NCI-H345 treated with DMSO at 0.1 percent for 48 hours (cell line): Measurements from ENCODE around the gene POLA1.

Experiments
- DNase-seq: peaks from one replicate; lab custom pipeline; 2025; ENCODE audit not compliant: unreplicated experiment; lab: John Stamatoyannopoulos, UW

Gene POLA1

DNA sequence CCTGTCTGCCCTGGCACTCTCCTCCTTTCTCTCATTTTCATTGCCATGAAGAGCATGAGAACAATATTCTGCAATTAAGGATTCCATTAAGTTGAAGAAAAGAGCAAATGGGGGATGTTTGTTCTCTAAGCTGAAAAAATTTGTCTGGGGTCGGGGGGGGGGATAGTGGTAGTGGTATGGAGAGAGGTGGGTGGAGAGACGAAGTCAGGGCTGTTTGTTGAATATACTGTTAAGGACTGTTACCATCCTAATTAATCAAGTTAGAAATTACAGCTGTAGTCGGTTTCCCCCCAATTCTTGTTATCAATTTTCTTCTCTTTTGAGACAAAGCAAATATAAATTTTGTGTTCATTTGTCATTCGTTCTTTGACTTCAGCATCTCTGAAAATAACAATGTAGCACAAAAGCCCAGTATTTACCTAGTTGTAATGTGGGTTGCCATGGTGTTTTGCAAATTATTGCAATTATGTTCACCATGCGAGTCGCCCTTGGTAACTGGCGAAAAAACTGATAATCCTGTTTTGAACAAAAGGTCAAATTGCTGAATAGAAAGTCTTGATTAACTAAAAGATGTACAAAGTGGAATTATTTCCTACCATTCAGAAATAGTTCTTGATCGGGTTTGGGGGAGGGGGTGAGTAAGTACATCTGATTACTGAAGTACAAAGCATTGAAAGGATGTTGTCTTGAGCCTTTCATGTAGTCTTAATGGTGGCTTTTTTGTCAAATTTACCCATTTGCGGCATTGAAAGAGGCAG is 183.0 kb downstream of the POLA1 start:
- no peak for DNase-seq

DNA sequence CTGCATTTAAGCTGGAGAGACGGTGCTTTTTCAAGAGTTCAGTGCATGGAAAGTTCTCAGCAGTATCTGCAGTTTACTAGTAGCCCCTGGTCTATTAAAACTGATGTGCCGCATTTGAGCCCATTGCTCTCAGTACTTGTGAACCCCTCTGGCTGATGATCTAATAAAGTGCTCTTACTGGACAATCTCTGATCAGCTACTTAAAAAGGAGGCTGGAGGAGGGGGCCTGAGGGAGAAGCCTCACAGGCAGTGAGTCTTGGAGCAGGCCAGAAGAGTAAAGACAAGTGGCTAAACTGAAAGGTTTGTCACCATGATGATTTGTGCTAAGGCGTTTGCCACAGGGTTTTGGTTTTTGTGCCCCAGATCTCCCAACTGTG is 183.6 kb downstream of the POLA1 start:
- DNase-seq, result no peak

DNA sequence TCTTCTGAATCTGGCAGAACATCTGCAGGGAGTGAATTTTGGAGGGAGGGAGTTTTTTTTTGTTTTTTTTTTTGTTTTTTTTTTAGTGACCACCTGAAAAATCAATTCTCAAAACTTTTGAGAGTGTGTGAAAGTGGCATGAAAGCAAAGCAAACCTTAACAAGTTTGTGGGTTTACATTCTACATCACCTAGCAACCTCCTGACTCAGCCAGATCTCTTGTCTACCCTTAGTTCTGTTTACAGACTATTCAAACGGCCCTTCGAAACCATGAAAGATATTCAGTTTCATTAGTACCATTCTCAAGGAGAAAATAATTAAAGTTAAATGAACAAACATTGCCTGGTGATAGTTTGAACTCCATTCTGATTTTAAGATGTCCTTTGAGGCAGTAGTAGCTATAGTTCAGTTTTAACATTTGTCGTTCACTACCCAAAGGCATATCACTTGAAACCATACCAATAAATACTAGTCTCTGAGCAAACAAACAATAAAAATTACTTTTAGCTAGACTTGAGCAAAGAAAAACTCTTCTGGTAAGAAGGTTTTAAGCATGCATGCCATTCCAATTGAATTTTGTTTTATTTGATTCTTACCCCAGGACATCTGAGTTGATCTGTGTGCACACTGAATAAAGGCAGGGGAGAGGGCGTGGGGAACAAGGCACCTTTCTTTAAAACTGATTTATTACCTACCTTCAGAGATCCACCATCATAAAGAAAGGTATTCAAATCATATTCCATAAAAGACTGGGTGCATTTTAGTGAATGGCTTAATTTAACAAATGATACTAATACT is 184.3 kb downstream of the POLA1 start:
- no peak for DNase-seq

DNA sequence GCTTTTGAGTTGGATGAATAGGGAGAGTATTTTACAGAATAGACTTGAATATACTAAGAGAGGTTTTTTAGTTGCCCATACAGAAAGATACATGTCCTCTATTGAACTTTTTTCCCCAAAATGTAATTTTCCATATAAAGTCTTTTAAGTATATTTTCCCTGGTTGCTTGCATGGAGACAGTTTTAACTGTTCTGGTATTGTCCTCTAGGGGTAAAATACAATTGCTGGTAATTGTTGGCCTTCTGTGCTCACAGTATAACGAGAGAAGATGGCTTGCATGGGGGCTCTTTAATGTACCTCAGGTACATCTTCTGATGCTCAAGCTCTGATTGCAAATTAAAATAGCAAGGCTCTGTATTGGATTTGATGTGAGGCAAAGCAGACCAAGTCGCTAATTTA is 186.0 kb downstream of the POLA1 start:
- no peak for DNase-seq

DNA sequence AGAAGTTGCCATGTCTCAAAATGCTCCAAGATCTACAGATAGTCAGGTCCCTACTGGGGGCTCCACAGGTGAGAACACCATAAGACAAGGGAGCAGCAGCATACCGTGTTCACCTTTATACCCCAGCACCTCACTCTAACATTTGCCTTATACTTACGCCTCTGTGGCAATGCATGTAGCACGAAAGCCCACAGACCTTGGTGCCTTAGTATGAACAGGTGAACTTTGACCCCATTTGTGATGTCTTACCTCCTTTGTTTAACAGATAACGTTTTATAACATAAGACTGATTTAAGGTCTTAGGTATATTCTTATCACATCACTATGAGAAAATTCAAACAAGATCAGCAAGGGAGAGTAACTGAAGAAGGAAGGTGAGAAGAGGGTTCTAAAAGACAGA is 193.2 kb downstream of the POLA1 start:
- DNase-seq, result no peak

DNA sequence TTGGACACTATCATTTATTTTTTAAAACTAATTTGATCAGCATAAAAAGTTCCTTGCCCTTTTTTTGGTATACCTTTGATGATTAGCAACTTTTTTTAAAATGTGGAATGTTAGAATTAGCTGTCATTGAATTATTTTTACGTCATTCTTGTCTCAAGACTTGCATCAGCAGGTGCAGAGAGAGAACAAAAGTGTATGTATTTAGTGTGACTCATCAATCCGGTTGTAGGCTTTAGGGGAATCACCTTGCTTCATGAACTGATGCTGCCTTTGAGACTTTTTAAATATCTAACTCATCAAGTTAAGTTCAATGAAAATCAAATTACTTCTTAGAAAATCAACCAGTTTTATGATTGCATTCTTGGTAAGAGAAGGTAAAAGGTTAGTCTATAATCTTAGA is 197.0 kb downstream of the POLA1 start:
- DNase-seq, result no peak

DNA sequence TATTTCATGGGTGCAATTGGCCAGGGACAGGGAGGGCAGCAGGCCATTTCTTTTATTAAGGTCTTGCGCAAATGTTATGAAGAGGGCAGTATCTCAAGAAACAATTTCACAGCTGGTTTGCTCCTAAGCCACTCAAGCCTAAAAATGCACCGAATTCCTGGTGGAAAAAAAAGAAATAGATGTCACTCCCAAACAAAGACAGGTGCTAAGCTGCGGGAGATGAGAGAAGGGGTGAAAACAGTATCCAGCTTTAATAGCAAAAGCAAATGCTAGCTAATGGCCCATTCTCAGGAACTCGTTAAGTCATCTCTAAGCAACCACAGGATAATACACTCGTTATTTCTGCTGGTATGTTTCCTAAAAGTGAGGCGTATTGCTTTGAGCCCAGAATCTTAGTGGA is 205.7 kb downstream of the POLA1 start:
- DNase-seq, result no peak

DNA sequence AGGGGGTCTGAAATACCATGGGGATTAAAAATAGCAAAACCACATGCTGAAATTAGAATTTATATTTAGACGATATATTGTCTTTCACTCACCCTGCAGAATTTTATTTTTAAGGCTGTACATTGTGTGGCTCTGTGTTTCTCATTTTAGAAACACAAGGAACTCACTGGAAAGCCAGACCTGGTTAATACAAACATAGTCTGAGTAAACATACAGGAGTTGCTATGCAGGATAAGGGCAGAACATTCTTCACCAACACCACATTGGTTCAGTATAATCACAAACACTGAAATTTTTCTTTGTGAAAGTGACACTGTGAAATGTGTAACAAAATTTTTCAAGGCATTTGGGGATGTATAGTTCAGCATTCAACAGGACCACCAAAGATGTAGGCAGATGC is 206.5 kb downstream of the POLA1 start:
- DNase-seq, result no peak

DNA sequence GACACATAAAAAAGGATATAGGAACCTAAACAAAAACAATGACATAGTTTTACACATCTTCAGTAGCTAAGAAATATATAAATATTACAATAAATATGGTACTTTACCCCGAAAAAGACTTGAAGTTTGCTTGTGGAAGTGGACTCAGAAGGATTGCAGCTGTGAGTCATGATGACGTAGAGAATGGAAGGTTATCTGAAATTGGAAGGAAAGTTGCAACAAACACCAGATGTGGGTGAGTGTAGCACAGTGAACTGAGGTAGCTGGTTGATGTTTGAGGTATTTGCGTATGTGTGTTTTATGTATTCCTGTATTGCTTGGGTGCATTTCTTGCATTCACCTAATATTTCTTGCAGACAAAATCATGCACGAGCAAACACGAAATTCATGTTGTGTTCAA is 209.1 kb downstream of the POLA1 start:
- no peak for DNase-seq

DNA sequence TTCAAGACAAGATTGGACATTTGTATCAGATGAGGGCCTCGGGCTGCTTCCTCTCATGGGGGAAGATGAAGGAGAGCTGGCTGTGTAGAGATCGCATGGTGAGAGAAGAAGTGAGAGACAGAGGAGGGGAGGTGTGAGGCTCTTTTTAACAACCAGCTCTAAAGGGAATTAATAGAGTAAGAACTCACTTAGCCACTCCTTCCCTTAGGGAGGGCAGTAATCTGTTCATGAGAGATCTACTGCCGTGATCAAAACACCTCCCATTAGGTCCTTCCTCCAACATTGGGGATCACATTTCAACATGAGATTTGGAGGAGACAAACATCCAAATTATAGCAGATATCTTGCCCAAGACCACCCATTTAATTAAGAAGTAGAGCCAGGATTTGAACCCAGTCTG is 225.0 kb downstream of the POLA1 start:
- DNase-seq, result no peak

DNA sequence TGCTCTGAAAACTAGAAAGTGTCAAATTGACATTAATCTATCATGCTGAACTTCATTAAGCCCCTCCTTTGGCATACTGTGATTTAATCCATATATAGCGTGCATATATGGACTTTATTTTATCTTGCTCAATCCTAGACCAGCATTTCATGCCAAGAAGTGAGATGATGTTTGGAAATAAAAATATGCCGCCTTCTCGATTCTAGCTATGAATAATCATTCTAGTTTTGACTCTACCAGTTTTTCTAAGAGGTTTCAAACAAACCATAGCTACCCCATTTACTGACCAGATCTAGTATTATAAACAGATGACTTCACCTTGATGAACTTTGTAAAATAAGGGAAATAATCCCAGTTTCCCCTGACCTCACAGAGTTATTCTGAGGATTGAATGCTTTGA is 227.1 kb downstream of the POLA1 start:
- no peak for DNase-seq

DNA sequence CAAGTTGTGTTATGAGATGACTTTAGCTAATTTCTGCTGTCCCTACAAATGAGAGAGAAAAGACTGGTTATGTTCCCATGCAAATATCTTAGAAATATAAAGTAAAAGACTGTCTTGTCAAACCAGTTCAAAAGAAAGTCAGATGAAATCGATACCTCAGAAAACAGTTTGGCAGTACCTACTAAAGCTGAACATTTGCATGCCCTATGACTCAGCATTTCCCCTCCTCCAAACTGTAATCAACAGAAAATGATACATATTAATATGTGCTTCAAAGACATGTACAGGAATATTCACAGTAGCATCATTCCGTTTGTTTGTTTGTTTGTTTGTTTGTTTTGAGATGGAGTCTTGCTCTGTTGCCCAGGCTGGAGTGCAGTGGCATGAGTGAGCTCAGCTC is 231.7 kb downstream of the POLA1 start:
- DNase-seq, result no peak

DNA sequence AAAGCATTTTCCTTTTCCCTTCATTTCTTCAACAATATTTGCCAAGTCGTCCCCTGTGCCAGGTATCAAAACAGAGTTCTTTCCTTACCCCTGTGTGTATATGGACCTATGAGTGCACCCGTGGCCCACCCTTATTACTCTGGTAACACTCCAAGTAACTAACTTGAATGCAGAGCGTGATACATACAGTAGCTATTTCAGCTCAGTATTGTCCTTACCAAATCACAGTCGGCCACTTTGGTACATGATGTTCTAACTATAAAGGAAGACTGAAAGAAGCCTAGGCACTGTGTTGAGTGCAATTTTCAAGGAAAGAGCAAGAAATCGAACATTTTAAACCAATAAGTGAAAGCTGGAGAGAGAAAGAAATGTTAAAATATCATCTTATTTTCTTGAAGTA is 233.7 kb downstream of the POLA1 start:
- no peak for DNase-seq

DNA sequence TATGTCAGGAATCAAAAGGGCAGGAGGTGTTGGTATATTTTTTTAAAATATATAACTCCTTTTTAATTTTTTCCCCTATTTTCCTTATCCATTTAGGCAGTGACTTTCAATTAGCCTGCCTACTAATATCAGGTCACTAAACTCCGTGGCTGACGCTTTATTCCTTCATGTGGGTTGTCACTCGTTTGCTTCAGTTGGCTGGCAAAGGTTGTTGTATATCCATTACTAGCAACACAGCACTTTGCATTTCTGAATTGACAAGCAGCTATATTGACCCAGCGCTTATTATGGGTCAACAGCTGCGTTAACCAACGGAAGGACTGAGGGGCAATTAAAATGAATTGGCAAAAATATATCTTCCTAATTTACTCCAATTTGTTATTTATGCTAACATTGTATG is 234.4 kb downstream of the POLA1 start:
- DNase-seq, result no peak

DNA sequence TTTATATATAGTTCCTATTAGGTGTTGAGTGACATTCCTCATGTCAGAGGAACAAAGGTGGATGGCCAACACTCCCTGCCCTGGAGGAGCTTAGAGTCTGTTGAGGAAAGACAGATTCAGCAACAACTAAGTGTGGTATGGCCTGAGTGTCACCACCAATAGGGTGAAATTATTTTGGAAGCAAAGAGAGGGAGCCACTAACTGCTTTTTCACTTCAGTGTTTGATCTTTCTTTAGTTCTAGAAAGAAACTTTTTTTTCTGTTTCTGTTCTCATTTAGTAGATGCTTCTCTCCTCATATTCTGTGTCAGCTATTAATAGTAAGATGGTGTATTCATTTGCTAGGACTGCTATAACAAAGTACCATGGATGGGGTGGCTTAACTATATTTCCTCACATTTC is 240.6 kb downstream of the POLA1 start:
- DNase-seq, result no peak

DNA sequence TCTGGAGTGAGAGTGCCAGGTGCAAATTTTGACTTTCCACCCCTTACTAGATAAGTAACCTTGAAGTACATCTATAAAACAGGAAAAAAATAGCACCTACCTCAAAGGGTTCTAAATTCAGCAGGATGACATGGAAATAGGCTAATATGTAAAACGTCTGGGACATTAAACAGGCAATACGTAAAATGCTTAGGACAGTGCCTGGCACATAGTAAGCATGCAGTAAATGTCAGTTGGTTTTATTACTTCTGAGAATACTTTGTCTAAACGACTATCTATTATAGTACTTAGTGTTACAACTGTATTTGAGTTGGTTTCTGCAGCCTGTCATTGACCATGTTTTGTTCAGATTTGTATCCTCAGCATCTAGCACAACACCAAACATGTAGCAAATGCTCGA is 251.3 kb downstream of the POLA1 start:
- DNase-seq, result no peak

DNA sequence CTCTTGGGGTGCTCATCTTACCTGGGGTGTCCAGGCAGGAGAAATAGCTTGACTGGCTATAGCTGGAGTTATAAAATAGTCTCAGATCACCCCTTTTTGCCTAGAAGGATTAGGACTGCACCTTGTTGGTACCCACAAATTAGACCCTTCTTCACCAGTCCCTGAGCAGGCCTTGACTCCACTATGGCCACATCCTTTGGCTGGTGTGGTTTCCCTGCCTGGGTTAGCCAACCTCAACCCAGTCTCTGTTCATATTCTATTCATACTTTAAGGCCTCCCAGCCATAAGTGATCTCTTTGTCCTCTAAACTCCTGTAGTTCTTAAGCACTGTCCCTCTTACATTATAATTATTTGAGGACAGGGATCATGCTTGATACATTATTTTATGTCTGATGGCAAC is 252.7 kb downstream of the POLA1 start:
- no peak for DNase-seq

DNA sequence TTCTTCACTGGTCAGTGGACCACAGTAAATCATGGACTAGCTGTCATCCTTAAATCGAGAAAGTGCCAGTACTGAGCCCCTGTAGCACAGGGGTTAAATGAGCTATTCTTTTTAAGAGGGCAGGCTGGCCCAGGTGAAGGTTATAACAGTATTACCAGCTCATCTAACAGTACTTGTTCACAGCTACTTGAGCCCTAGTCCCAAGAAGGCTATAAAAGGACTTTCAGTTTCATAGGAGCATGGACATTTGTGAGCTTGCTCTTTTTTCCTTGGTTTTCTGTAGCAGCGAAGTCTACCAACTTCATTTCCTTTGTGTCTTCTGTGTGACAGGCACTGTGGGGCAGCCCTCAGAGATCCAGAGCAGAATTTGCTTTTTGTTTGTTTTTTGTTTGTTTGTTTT is 261.0 kb downstream of the POLA1 start:
- no peak for DNase-seq

DNA sequence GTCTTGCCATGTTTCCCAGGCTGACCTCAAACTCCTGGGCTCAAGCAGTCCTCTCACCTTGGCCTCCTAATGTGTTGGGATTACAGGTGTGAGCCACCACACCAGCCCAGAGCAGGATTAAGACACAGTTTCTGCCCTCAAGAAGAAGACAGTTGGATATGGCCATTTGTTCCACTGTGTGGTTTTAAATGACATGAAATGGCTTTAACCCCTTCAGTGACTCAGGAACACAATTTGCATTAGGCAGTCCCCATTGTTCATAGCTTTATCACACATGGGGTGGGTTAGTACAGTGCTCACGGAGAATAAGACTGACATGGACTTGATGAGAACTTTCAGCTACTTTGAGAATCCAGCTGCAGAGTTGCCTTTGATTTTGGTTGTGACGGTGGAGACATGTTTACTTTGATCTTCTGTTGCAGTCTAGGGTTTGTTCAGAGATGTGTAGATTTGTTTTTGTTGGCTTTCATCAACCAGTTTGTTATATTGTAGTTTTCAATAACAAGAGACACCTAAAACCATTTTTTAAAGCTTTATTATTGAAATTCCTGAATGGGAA is 261.7 kb downstream of the POLA1 start:
- DNase-seq, result no peak

DNA sequence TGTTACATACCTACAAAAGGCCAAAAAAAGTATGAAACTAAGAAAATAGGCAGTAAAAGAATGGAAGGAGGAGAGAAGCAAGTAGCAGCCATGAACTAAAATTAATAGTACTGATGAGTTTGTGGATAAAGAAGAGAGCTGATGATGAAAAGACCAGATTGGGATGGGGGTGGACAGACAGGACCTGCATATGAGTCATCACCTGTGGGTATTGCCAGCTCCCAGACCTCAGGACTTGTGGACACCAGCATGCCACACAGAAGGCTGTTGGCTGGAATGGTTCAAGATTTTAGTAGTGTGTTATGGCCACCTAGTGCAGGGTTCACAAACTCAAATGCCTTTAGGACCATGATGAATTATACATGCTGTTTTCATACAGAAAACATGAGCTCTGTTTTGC is 263.1 kb downstream of the POLA1 start:
- DNase-seq, result no peak

DNA sequence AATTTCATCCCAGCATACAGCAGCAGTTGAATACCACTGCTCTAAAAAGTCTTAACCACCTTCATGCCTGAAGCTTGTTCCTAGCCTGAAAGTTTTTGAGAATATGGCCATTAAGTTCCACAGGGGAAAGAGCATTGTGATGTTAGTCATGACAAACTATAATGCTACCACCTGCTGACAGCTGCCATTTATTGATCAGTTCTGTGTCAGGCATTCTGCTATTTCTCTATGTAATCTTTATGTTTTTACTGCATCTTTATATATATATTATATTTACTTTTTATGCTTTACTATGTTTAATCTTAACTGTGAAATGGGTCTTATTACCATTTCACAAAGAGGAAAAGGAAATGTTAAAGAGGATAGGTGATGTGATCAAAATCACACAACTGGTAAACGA is 268.1 kb downstream of the POLA1 start:
- DNase-seq, result no peak

DNA sequence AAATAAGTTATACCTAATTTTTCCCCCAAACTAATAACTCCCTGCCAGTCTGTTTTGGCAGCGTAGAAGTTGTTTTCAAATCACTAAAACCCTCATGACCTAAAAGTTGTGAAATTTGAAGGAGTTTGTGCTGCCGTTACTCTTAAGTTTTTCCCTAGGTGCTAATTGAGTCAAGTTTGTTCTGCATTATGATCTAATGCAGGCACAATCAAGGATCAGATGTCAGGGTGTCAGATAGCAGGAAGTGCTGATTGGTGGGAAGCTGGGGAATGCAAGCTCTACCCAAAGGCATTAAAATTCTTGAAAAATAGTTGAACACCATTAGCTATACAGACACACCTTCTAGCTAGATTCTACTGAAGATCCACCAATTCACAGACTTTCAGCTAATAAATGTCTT is 270.1 kb downstream of the POLA1 start:
- no peak for DNase-seq
